ENCODE results near the gene GKN2.
"Not testable (repeated sequence)": the region's sequence is repeated elsewhere in the genome, so short reads cannot be mapped to it uniquely, and the experiment has no call there.

Gene GKN2

DNA sequence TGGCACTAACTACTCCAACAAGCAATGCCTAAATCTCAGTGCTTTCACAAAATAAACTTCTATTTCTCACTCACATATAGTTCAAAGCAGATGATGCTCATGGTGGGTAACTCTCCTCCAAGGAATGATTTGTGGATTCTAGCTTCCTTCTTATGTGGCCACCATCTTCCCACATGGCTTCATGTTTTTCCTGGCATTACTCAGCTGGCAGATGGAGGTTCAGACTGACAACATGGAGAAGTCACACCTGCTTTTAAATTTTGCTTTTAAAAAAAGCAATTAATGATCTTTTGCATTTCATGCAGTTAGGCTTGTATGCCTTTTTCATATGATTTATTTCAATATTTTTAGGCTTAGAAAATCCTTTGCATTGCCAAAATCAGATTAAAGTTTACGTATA lies 6.3 kb upstream of the GKN2 start:
- DNase-seq (ENCODE audit: low spot score), result no peak

DNA sequence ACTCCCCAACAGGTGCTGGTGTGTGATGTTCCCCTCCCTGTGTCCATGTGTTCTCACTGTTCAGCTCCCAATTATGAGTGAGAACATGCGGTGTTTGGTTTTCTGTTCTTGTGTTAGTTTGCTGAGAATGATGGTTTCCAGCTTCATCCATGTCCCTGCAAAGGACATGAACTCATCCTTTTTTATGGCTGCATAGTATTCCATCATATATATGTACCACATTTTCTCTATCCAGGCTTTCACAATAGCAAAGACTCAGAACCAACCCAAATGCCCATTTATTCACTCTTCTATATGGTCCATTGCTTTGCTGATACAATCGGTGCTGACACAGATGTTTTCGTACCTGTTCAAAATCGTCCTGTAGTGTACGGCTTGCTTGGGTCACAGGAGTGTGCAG lies 2.7 kb upstream of the GKN2 start:
- DNase-seq (ENCODE audit: low spot score), result not testable (repeated sequence)

GRCh38 chr2:68951899-68952298 lies 794 bp downstream of the GKN2 start:
- no peak for DNase-seq (ENCODE audit: low spot score)

DNA sequence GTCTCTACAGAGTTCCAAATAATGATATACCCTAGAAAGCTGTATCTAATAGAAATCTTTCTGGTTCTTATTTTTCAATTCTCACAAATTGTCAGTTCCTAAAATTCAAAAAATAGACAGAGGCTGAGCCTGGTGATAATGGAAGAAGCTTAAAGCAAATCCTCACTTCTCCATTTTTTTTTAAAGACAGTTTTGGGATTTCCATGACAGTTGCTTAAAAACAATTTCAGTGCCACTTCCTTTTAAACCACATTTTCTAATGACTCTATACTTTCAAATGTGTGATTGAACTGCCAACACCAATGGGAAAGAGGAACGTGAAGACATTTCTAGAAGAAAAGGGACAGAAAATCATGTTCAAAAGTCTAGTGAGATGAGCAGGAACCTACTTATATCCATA lies 4.0 kb downstream of the GKN2 start:
- DNase-seq (ENCODE audit: low spot score), result no peak

DNA sequence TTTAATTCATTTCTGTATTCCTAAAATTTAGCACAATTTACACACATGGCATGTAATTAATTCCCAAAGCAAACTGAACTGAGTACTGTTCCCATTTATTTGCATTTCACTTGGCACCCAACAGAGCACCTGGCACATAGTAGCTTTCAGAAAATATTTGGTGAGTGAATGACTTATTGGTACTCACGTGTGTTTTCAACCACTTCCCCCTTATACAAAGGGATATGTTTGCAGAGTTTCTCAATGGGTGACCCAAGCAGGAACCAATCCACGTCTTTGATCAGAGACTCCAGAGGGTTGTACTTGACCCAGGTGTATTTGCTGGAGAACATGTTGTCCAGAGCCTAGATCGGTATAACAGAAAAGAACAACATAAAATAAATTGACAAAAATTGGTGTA lies 6.6 kb downstream of the GKN2 start:
- no peak for DNase-seq (ENCODE audit: low spot score)

GRCh38 chr2:68943581-68944568 lies 8.8 kb downstream of the GKN2 start:
- peak; percentile 52 for DNase-seq (ENCODE audit: low spot score)

DNA sequence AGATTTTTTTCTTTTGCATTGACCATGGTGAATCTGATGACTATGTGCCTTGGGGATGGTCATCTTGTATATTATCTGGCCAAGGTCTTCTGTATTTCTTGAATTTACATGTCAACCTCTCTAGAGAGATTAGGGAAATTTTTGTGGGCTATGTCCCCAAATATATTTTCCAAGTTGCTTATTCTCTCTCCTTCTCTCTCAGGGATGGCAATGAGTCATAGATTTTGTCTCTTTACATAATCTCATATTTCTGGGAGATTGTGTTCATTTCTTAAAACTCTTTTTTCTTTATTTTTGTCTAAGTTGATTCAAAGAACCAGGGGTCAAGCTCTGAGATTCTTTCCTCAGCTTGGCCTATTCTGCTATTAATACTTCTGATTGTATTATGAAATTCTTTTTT lies 9.9 kb downstream of the GKN2 start:
- DNase-seq (ENCODE audit: low spot score), result no peak

- DNase-seq (ENCODE audit: low spot score), result no peak
Measured at GRCh38 chr2:68940369-68940768, 12.3 kb downstream of the GKN2 start.

GRCh38 chr2:68939962-68940361 lies 12.7 kb downstream of the GKN2 start:
- no peak for DNase-seq (ENCODE audit: low spot score)

DNA sequence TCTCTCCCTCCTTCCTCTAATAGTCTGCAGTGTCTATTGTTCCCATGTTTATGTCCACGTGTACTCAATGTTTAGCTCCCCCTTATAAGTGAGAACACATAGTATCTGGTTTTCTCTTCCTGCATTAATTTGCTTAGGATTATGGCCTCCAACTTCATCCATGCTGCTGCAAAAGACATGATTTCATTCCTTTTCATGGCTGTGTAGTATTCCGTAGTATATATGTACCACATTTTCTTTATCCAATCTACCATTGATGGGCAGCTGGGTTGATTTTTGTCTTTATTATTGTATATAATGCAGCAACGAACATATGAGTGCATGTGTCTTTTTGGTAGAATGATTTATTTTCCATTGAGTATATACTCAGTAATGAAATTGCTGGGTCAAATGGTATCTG lies 13.8 kb downstream of the GKN2 start:
- no peak for DNase-seq (ENCODE audit: low spot score)

DNA sequence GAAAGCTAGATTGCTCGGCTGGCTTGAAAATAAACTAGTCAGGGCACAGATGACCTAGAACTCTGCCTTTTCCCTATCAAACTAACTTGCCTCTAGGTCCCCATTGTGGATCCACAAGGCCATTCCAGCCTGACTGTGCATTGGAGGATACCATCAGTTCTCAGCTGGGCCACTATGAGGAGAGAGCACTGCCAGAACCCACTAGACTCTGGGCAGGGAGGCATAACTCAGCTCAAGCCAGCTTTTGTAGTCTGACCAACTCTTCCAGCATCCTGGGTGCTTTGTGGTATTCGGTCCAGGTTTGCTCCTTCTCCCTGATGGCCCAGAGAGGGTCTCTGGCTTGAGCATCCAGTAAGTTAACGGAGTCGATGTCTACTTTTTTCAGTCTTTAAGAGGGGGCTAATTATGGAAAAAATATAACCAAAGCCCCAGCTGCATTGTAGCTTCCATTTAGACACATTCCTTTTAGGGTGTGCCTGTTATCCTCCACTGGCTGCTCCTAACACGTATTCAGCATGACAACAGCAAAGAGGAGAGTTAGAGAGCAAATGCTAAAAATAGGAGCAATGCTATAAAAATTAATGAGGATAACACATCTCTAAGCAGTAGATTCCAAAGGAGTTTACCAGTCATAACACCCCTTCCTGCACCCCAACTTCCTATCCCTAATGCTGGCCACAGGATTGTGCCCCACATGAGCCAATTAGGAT lies 15.2 kb downstream of the GKN2 start:
- no peak for DNase-seq (ENCODE audit: low spot score)

- DNase-seq (ENCODE audit: low spot score), result no peak
Measured at GRCh38 chr2:68936889-68937288, 15.8 kb downstream of the GKN2 start.

GRCh38 chr2:68936427-68936826 lies 16.3 kb downstream of the GKN2 start:
- DNase-seq (ENCODE audit: low spot score), result no peak

DNA sequence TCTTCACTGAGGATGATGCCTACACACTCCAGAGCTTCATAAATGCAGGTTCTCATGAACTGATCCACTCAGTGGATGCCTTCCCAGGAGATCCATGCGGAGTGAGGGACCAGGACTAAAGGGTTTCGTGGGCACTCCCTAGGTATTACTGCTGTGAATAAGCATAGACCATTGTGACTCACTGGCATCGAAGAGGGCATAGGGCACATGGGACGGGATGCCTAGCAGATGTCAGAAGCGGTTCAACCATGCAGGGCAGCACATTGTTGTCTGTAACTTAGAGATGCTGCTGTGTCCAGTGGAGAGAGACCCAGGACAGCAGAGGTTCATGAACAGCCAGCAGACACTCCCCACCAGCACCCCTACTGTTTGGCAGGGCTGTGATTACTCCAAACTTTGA lies 17.2 kb downstream of the GKN2 start:
- no peak for DNase-seq (ENCODE audit: low spot score)

- DNase-seq (ENCODE audit: low spot score), result no peak
Measured at GRCh38 chr2:68934021-68934420, 18.7 kb downstream of the GKN2 start.

DNA sequence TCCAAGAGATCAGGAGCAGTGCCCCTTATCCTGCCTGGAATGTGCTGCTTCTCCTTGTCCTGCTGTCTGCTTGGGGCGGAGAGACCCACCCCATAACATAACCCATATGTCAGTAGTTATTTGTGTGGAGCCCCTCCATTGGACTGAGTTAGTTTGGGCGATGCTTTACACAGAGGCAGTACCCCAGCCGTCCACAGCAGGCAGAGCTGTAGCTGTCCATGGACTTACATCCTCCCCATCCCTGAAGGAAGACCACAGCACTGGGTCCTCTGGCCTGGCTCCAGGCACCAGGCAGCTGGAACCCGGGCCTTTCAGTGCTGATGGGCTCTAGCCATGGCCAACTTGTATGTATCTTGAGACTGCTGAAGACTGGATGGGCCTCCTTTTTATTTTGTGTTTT lies 20.3 kb downstream of the GKN2 start:
- DNase-seq (ENCODE audit: low spot score), result no peak

GRCh38 chr2:68931799-68932198 lies 20.9 kb downstream of the GKN2 start:
- no peak for DNase-seq (ENCODE audit: low spot score)

- no peak for DNase-seq (ENCODE audit: low spot score)
Measured at GRCh38 chr2:68931149-68931711, 21.5 kb downstream of the GKN2 start.

- DNase-seq (ENCODE audit: low spot score), result no peak
Measured at GRCh38 chr2:68926796-68927195, 25.9 kb downstream of the GKN2 start.

DNA sequence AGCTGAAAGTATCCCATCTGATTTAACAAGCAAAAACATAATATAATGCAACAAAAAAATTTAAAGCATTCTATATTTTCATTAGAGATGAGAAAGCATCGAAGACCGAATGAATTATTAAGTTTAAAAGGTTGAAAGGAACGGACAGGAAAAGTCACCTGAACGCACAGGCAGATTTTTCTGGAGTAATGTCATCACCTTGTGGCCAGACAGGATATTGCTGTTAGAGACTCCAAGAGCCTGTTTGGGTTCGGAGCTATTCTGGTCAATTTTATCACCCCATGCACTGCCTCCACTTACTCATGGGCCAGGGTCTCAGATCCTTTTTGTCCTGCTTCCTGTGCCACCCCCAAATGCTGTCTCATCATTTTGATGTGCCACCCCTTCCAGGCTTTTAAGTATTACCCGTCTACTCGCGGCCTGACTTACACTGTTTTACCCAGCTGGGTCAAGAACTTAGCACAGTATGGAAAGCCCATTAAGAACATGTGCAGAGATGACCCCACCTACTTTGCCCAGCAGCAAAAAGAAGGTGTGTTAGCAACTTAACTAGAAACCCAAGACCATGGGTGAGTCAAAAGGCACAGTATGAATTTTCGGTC lies 27.3 kb downstream of the GKN2 start:
- DNase-seq (ENCODE audit: low spot score), result peak; percentile 64

- DNase-seq (ENCODE audit: low spot score), result no peak
Measured at GRCh38 chr2:68921646-68922045, 31.0 kb downstream of the GKN2 start.

GRCh38 chr2:68920481-68921170 lies 32.1 kb downstream of the GKN2 start:
- no peak for DNase-seq (ENCODE audit: low spot score)
